Measurements from ENCODE around the gene PPBP. TPM values are rescaled to one million over a fixed set of nuclear protein-coding genes. Genes with fewer than 3 reads are reported as not detected.
"Not testable (repeated sequence)": the region's sequence is repeated elsewhere in the genome, so short reads cannot be mapped to it uniquely, and the experiment has no call there.

The PPBP gene
- total RNA-seq, 1 experiment from 2014 or later: not detected

DNA sequence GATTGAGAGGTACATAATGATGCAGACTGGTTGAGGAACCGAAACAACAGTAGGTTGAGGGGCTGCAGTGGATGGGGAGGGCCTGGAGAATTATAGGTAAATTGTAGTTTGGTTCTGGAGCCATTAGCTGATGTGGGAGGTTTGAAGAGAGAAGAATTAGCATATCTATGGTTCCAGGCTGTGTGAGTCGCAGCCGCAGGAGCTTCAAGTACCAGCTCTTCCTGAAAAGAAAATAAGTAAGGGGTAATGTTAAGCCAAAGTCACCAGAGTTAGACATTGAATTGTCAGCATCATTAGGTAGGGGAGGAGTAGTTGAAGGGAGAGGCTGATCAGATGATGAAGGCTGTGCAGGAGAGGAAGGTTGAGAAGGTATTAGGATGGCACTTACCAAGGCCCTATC lies 35.6 kb downstream of the PPBP start:
- no peak for DNase-seq
- Histone ChIP-seq H4K20me1 (ENCODE audit: insufficient read depth, low read depth, low read length) (no peaks in the 10 kb centered on the region), H3K79me2 (ENCODE audit: low read length) (no peaks in the 10 kb centered on the region), H3K4me3 (ENCODE audit: low read length) (no peak overlapping the region), H3K4me1 (ENCODE audit: low read length) (no peaks in the 10 kb centered on the region), H3K9me2 (replicated peaks; ENCODE audit: insufficient read depth, low read length) (no peaks in the 10 kb centered on the region), H3K27ac (ENCODE audit: low read length) (no peak overlapping the region), H2AFZ (ENCODE audit: low read length) (no peak overlapping the region), H3K9ac (ENCODE audit: low read length) (no peak overlapping the region), H3K4me2 (ENCODE audit: low read depth, low read length, poor library complexity, severe bottlenecking) (no peak overlapping the region), H3K36me3 (ENCODE audit: insufficient read depth, low read length) (no peaks in the 10 kb centered on the region), H3K9me3 (ENCODE audit: low read length) (no peaks in the 10 kb centered on the region), H3K27me3 (ENCODE audit: low read length) (no peaks in the 10 kb centered on the region)

GRCh38 chr4:73950376-73950920 lies 37.5 kb downstream of the PPBP start:
- not testable (repeated sequence) for H3K9ac ChIP-seq (ENCODE audit: low read length); H3K27me3 ChIP-seq (ENCODE audit: low read length); H3K4me3 ChIP-seq (ENCODE audit: low read length); H3K27ac ChIP-seq (ENCODE audit: low read length); H4K20me1 ChIP-seq (ENCODE audit: insufficient read depth, low read depth, low read length); H3K36me3 ChIP-seq (ENCODE audit: insufficient read depth, low read length); DNase-seq; H2AFZ ChIP-seq (ENCODE audit: low read length); H3K9me2 ChIP-seq (replicated peaks; ENCODE audit: insufficient read depth, low read length); H3K79me2 ChIP-seq (ENCODE audit: low read length); H3K4me2 ChIP-seq (ENCODE audit: low read depth, low read length, poor library complexity, severe bottlenecking); H3K4me1 ChIP-seq (ENCODE audit: low read length); H3K9me3 ChIP-seq (ENCODE audit: low read length)

GRCh38 chr4:73948990-73949706 lies 38.8 kb downstream of the PPBP start:
- no peak for DNase-seq

GRCh38 chr4:73948291-73948690 lies 39.7 kb downstream of the PPBP start:
- Histone ChIP-seq H3K9me3 (ENCODE audit: low read length) (no peaks in the 10 kb centered on the region), H3K4me3 (ENCODE audit: low read length) (no peak overlapping the region), H3K27me3 (ENCODE audit: low read length) (no peaks in the 10 kb centered on the region), H2AFZ (ENCODE audit: low read length) (no peak overlapping the region), H3K9me2 (replicated peaks; ENCODE audit: insufficient read depth, low read length) (no peaks in the 10 kb centered on the region), H3K4me2 (ENCODE audit: low read depth, low read length, poor library complexity, severe bottlenecking) (no peak overlapping the region), H4K20me1 (ENCODE audit: insufficient read depth, low read depth, low read length) (no peaks in the 10 kb centered on the region), H3K4me1 (ENCODE audit: low read length) (no peaks in the 10 kb centered on the region), H3K79me2 (ENCODE audit: low read length) (no peaks in the 10 kb centered on the region), H3K9ac (ENCODE audit: low read length) (no peak overlapping the region), H3K27ac (ENCODE audit: low read length) (no peak overlapping the region), H3K36me3 (ENCODE audit: insufficient read depth, low read length) (no peaks in the 10 kb centered on the region)
- DNase-seq: no peak

More at GRCh38 chr4:73948990-73949706, 38.8 kb downstream of the PPBP start:
- H2AFZ ChIP-seq (ENCODE audit: low read length): no peak overlapping the region
- H3K4me2 ChIP-seq (ENCODE audit: low read depth, low read length, poor library complexity, severe bottlenecking): no peak overlapping the region
- H3K9me3 ChIP-seq (ENCODE audit: low read length): no peaks in the 10 kb centered on the region
- H3K36me3 ChIP-seq (ENCODE audit: insufficient read depth, low read length): no peaks in the 10 kb centered on the region
- H3K27ac ChIP-seq (ENCODE audit: low read length): no peak overlapping the region
- H4K20me1 ChIP-seq (ENCODE audit: insufficient read depth, low read depth, low read length): no peaks in the 10 kb centered on the region
- H3K9ac ChIP-seq (ENCODE audit: low read length): no peak overlapping the region
- H3K4me3 ChIP-seq (ENCODE audit: low read length): no peak overlapping the region
- no peaks in the 10 kb centered on the region for H3K4me1 ChIP-seq (ENCODE audit: low read length)
- no peaks in the 10 kb centered on the region for H3K27me3 ChIP-seq (ENCODE audit: low read length)
- no peaks in the 10 kb centered on the region for H3K9me2 ChIP-seq (replicated peaks; ENCODE audit: insufficient read depth, low read length)
- no peaks in the 10 kb centered on the region for H3K79me2 ChIP-seq (ENCODE audit: low read length)

DNA sequence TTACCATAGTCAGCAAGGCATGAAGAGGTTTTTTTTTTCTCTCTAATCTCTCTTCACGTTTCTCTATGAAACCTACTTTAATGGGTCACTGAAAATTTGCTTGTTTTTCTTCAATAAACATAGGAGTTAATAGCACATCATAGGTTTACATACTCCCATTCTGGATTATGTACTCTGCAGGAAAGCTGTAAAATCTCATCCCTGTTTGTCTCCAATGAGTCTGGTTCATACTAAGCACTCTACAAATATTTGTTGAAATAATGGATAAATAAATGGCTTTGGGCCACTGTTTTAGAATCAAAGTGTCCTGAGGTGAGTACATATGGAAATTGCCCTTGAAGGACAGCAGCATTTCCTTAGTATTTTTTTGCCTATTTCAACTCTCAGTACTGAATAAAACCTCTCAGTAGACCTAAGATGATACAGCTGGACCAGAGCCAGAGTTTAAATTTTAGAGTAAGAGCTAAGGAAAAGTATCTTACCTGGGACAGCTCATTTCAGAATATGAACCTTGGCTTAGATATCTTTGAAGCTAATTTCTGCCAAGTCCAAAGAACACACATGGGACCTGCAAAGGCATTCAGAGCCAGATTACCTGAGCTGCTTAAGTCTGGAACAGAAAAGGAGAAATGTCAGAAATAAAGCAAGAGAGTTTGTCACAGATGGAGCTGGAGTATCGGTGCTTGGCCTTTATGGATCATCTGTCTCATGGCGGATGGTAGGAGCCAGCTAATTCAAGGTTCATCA lies 40.6 kb downstream of the PPBP start:
- Histone ChIP-seq H4K20me1 (ENCODE audit: insufficient read depth, low read depth, low read length) (no peaks in the 10 kb centered on the region), H3K4me3 (ENCODE audit: low read length) (no peak overlapping the region)

GRCh38 chr4:73945674-73946449 lies 42.1 kb downstream of the PPBP start:
- no peak overlapping the region for H3K4me3 ChIP-seq (ENCODE audit: low read length)
- no peak overlapping the region for H3K27ac ChIP-seq (ENCODE audit: low read length)
- no peak for DNase-seq
- H2AFZ ChIP-seq (ENCODE audit: low read length): no peak overlapping the region
- no peak overlapping the region for H3K4me2 ChIP-seq (ENCODE audit: low read depth, low read length, poor library complexity, severe bottlenecking)
- no peaks in the 10 kb centered on the region for H3K27me3 ChIP-seq (ENCODE audit: low read length)
- no peak overlapping the region for H3K9ac ChIP-seq (ENCODE audit: low read length)
- H3K36me3 ChIP-seq (ENCODE audit: insufficient read depth, low read length): no peaks in the 10 kb centered on the region
- no peaks in the 10 kb centered on the region for H4K20me1 ChIP-seq (ENCODE audit: insufficient read depth, low read depth, low read length)
- H3K4me1 ChIP-seq (ENCODE audit: low read length): no peaks in the 10 kb centered on the region
- no peaks in the 10 kb centered on the region for H3K79me2 ChIP-seq (ENCODE audit: low read length)
- no peaks in the 10 kb centered on the region for H3K9me3 ChIP-seq (ENCODE audit: low read length)
- H3K9me2 ChIP-seq (replicated peaks; ENCODE audit: insufficient read depth, low read length): no peaks in the 10 kb centered on the region

More for the DNA sequence above, 40.6 kb downstream of the PPBP start:
- Histone ChIP-seq H3K4me1 (ENCODE audit: low read length) (no peaks in the 10 kb centered on the region), H2AFZ (ENCODE audit: low read length) (no peak overlapping the region), H3K79me2 (ENCODE audit: low read length) (no peaks in the 10 kb centered on the region), H3K27ac (ENCODE audit: low read length) (no peak overlapping the region), H3K9me2 (replicated peaks; ENCODE audit: insufficient read depth, low read length) (no peaks in the 10 kb centered on the region), H3K9ac (ENCODE audit: low read length) (no peak overlapping the region), H3K4me2 (ENCODE audit: low read depth, low read length, poor library complexity, severe bottlenecking) (no peak overlapping the region), H3K36me3 (ENCODE audit: insufficient read depth, low read length) (no peaks in the 10 kb centered on the region), H3K9me3 (ENCODE audit: low read length) (no peaks in the 10 kb centered on the region), H3K27me3 (ENCODE audit: low read length) (no peaks in the 10 kb centered on the region)
- no peak for DNase-seq

- H3K4me2 ChIP-seq (ENCODE audit: low read depth, low read length, poor library complexity, severe bottlenecking): no peak overlapping the region
Observed at GRCh38 chr4:73945140-73945539, 42.9 kb downstream of the PPBP start.

More at GRCh38 chr4:73945140-73945539, 42.9 kb downstream of the PPBP start:
- no peaks in the 10 kb centered on the region for H3K27me3 ChIP-seq (ENCODE audit: low read length)
- no peaks in the 10 kb centered on the region for H3K36me3 ChIP-seq (ENCODE audit: insufficient read depth, low read length)
- H3K4me1 ChIP-seq (ENCODE audit: low read length): no peaks in the 10 kb centered on the region
- no peak overlapping the region for H3K4me3 ChIP-seq (ENCODE audit: low read length)
- H2AFZ ChIP-seq (ENCODE audit: low read length): no peak overlapping the region
- H4K20me1 ChIP-seq (ENCODE audit: insufficient read depth, low read depth, low read length): no peaks in the 10 kb centered on the region
- H3K27ac ChIP-seq (ENCODE audit: low read length): no peak overlapping the region
- no peaks in the 10 kb centered on the region for H3K79me2 ChIP-seq (ENCODE audit: low read length)
- no peak for DNase-seq
- no peaks in the 10 kb centered on the region for H3K9me2 ChIP-seq (replicated peaks; ENCODE audit: insufficient read depth, low read length)
- no peak overlapping the region for H3K9ac ChIP-seq (ENCODE audit: low read length)
- no peaks in the 10 kb centered on the region for H3K9me3 ChIP-seq (ENCODE audit: low read length)

All from Karpas-422 (cell line).